GM19240 (cell line): ENCODE data around the gene KIF23.
"Not testable (repeated sequence)": the region's sequence is repeated elsewhere in the genome, so short reads cannot be mapped to it uniquely, and the experiment has no call there.

ENCODE experiments used
- DNase-seq: peaks from one replicate; pipeline ENCODE4 v3.0.0; 2011; ENCODE audit warnings: low spot score; ENCODE audit not compliant: insufficient read length

The KIF23 gene

DNA sequence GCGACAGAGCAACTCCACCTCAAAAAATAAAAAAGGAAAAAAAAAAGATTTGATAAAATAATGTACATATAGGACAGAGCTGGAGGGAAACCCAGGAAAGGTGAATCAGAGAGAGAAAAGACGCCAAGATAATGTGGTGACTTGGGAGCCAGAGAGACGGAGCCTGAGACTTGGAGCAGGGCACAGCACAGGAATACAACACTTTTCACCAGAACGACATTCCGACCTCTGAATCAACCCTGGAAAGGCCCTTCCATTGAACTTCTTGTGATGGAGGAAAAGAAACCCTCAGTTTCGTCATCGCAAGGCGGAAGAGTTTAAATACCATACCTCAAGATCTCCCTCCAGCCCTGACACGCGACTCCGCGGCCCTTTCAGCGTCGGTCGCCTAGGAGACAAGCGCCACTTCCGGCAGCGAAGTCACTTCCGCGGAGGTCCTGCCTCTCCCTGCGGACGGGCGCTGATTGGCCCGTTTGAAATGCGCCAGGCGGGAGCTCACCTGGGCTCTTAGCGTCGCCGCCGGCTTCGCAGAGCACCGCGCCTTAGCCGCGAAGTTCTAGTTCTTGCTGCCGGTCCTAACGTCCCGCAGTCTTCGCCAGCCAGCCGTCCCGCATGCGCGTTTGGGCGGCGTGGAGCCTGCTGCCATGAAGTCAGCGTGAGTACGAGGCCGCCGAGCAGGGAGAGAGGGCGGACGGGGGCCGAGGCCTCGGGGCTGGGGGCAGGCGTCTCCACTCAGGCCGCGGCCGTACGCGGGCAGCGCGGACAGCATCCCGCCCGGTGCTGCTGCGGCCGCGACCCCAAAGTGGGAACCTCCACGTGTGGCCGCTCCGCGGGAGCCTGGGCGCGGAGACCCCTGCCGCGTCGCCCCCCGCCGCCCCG lies at the start of gene KIF23:
TSS of gene KIF23 (plus strand) at position 528 of the 879 bp plus-strand sequence. CDS start at position 645, 117 bp downstream.
- peak; percentile 95 for DNase-seq

DNA sequence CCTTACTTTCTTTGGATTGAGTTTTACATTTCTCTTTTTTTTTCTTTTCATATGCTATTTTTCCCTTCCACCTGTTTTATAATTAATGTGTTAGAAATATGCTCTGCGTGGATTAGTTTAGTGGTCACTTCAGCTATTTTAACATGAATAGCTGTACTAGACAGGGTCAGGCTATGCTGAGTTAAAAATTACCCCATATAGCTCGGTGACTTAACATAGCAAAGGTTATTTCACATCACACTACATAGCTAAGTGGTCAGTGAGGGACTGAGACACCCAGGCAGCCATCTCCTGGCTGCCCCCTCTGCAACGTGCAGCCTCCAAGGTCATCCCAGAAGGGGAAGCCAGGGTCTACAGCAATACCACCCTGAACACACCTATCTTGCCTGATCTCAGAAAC lies 46.9 kb upstream of the KIF23 start:
- DNase-seq = no peak

DNA sequence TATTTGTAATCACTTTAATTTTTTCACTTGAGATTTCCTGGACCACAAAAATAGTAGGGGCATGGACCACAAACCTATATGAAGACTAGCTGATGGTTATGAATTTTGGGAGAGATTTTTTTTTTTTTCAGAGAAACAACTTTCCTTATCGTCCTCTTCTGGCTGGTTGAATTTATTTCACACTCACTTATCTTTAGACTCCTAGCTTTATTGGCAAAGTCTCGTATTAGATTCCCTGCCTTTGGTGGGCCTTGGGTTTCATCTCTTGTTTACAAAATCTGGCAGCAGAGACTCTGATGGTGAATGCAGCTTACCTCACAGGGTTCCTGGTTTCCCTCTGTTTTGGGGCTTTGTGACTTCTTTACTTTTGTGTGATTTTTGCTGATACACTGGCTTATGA lies 44.5 kb upstream of the KIF23 start:
- DNase-seq = no peak

GRCh38 chr15:69373406-69373805 lies 40.7 kb upstream of the KIF23 start:
- DNase-seq = no peak

DNA sequence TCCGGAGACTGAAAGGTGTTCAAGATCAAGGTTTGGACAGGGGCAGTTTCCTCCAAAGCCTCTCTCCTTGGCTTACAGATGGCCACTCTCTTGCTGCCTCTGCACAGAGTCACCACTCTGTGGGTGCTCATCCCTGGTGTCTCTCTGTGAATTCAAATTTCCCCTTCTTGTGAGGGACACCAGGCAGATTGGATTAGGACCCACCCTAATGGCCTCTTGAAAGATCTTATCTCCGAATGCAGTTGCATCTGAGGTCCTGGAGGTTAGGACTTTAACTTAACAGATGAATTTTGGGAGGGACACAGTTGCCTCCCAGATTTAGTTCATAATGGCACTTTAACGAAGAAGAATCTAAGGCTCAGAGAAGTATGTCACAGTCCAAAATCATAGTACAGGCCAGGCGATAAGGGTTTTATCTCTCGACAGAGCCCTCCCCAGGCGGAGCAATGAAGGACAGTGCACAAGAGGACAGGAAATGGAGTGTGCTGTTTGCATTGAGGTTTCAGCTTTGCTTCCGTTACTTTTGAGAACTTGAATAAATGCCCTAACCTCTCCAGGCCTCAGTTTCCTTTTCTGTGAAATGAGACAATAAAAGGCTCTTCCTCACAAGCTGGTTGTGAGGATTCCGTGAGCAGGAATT lies 38.9 kb upstream of the KIF23 start:
- no peak for DNase-seq

GRCh38 chr15:69377216-69377970 lies 36.8 kb upstream of the KIF23 start:
- DNase-seq = no peak

GRCh38 chr15:69380100-69380725 lies 33.9 kb upstream of the KIF23 start:
- no peak for DNase-seq

- DNase-seq = no peak
Observed at GRCh38 chr15:69380726-69381105, 33.4 kb upstream of the KIF23 start.

GRCh38 chr15:69382176-69382575 lies 32.0 kb upstream of the KIF23 start:
- DNase-seq = not testable (repeated sequence)

DNA sequence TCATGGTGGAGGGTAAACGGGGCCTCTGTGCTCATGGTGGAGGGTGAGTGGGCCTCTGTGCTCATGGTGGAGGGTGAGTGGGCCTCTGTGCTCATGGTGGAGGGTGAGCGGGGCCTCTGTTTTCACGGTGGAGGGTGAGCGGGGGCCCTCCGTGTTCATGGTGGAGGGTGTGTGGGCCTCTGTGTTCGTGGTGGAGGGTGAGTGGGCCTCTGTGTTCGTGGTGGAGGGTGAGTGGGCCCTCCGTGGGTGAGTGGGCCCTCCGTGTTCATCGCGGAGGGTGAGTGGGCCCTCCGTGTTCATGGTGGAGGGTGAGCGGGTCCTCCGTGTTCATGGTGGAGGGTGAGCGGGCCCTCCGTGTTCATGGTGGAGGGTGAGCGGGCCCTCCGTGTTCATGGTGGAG lies 30.1 kb upstream of the KIF23 start:
- not testable (repeated sequence) for DNase-seq

DNA sequence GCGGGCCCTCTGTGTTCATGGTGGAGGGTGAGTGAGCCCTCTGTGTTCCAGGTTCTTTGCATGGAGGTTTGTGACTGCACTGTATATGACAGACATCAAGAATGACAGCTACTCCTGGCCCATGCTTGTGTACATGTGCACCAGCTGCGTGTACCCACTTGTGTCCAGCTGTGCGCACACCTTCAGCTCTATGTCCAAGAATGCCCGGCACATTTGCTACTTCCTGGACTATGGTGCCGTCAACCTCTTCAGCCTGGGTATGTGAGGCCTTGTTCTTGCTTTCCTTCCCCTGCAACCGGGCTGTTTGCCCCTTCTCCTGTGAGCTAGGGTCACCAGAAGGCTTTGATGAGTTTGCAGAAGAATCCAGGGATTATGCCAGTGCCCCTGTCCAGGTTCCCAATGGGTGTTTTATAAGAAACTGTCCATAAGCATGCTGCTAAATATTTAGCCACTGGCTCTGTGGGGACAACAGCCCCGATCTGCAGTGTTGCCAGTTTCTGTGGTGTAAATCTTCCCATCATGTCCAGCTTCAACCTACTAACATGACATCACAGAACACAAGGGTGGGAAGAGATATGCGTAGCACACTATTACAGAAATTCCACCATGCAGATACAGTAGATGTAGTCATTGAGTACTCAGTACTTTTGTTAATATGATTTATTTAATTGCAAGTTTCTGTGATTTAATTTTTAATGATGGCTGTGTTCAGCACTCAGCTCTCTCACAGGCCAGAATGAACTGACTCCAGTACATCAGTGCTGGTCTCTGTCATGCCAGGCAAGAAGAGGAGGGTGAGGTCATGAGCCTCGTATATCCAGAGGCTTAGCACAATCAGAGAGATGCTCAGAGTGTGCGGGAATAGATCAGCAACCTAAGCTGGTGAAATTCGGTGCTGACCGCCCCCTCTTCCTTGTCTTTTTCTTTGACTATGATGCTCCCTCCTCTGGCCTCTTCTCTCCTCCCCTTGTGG lies 29.2 kb upstream of the KIF23 start:
- DNase-seq = no peak

GRCh38 chr15:69385831-69386230 lies 28.3 kb upstream of the KIF23 start:
- no peak for DNase-seq

DNA sequence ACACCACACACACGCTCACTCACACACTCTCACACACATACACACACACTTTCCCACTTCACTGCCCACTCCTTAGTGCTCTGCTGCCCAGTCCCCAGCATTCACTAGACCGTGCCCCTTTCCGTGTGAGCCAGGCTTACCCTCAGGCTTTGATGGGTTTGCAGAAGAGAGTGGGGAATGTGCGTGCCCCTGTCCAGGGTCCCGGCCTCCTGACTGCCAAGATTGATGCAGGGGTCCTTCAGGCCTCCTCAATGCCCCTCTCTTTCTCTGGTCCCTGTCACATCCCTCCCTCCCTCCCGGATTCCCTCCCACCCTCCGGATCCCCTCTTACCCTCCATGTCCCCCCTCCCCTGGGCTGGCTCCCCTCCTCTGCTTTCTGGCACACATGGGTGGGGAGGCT lies 27.9 kb upstream of the KIF23 start:
- no peak for DNase-seq

DNA sequence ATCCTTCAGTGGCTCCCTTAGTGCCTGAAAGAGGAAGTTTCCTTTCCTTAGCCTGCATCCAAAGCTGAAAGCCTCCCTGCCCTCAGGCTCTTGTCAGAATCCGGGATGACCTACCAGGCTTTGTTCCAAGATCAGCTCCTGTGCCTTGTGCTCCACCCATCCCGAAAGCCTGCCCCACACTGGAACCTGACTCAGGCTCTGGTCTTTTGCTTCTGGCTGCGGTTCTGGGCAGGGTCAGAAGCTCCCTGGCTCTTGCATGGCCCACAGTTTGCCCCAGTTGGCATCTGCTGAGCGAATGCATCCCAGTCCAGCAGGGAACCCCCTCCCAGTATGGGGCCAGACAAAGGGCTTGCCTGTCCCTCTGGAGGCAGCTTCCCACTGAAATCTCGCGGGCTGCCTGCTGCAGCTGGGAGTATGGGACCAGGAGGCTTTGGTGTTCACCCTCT lies 25.9 kb upstream of the KIF23 start:
- no peak for DNase-seq

GRCh38 chr15:69389426-69389825 lies 24.7 kb upstream of the KIF23 start:
- DNase-seq = no peak

- DNase-seq = no peak
Observed at GRCh38 chr15:69390575-69390974, 23.6 kb upstream of the KIF23 start.

DNA sequence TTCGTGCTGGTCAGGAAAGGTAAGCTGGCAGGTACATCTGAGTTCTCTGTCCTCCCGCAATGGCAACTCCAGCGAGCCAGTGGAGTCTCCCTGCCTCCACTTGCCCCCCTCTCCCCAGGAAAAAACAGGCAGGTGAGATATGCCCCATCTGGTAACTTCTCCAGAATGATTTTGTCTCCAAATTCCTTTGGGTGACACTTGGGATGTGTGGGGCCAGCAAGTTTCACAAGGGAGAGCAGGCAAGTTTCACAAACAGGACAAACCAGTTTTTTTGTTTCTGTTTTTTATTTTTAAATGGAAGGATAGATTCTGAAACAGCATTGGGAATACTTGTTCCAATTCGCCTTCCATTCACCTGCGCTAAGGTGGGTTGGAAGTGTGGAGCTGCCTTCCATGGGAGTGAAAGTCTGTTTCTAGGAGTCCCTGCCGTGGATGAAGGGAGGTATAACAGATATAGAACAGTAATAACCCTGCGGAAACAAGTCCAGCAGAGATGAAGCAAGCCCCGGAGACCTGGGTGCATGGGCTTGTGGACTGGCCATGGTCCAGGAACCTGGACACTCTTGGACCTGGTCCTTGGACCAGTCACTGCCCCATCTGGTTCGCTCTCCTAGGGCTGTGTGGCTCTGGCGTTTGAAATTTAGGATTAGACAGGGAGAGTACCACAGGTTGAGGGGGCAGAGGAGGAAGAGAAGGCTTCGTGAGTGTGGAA lies 22.9 kb upstream of the KIF23 start:
- no peak for DNase-seq

DNA sequence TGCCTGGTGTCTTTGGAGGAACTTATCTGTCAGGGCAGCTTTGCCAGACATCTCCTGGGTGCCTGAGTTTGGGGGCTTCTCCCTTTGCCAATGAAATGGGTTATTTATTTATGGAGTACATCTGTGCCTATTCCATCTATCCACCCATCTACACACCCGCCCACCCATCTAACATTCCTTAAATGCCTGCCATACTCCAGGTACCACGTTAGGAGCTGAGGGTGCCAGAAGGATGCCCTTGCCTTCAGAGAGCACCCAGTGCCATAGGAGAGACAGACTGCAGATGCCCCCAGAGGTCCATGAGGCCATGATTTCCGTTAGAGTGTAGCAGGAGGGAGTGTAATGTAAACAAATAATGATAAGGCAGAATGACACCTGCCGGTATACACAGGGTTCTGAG lies 21.8 kb upstream of the KIF23 start:
- no peak for DNase-seq

GRCh38 chr15:69393831-69394491 lies 20.2 kb upstream of the KIF23 start:
- no peak for DNase-seq
